Activated naive CD8-positive, alpha-beta T cell treated with anti-CD3 and anti-CD28 coated beads, Interleukin-2, amount 50 U/mL, for 24 hours (primary cell): ENCODE results near the gene SETD1B.
"Not testable (repeated sequence)": the region's sequence is repeated elsewhere in the genome, so short reads cannot be mapped to it uniquely, and the experiment has no call there.

Experiments
- ATAC-seq: fragments of 150-1000 bp; cut with Tn5 transposase; one replicate; pipeline ENCODE4 v1.10.0; 2021
- DNase-seq: peaks from one replicate; pipeline ENCODE4 v3.0.0; 2021
- H3K27ac Mint-ChIP-seq: one replicate; pipeline ENCODE4 v1.8.0; 2021; ENCODE audit warnings: mild to moderate bottlenecking, mixed read lengths
- H3K27me3 Mint-ChIP-seq: one replicate; pipeline ENCODE4 v1.8.0; 2021; ENCODE audit warnings: mixed read lengths
- H3K36me3 Mint-ChIP-seq: one replicate; pipeline ENCODE4 v1.8.0; 2021; ENCODE audit warnings: low read depth, mixed read lengths
- H3K4me1 Mint-ChIP-seq: one replicate; pipeline ENCODE4 v1.8.0; 2021; ENCODE audit warnings: mixed read lengths
- H3K4me3 Mint-ChIP-seq: one replicate; pipeline ENCODE4 v1.8.0; 2021; ENCODE audit warnings: mild to moderate bottlenecking, moderate library complexity, mixed read lengths
- H3K9me3 Mint-ChIP-seq: one replicate; pipeline ENCODE4 v1.8.0; 2021; ENCODE audit warnings: mixed read lengths

Gene SETD1B

DNA sequence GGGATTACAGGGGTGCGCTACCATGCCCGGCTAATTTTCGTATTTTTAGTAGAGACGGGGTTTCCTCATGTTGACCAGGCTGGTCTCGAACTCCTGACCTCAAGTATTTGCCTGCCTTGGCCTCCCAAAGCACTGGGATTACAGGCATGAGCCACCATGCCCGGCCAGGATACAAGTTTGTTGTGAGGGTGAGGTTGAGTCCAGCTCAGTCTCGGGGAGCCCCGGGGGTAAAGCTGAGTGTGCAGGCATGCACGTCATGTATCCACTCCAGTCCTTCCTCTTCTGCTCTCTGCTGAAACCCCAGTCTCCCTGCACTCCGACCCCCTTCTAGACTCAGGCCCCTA is 54.5 kb downstream of the SETD1B start:
- no peaks in the 10 kb centered on the region for H3K4me1 Mint-ChIP-seq

GRCh38 chr12:121858662-121859572 is 55.1 kb downstream of the SETD1B start, which contains the start of gene HPD:
Gene HPD (minus strand): TSS chr12:121858859. CDS start chr12:121858823, 36 bp downstream.
- Mint-ChIP-seq H3K4me1 (no peaks in the 10 kb centered on the region), H3K4me3 (no peak within 1 kb of the TSS), H3K9me3 (no peaks in the 10 kb centered on the region), H3K27me3 (no peaks in the 10 kb centered on the region), H3K27ac (no peak within 1 kb of the TSS), H3K36me3 (no peaks in the 10 kb centered on the region)
- no peak for ATAC-seq
- no peak for DNase-seq

More for the DNA sequence above, 54.5 kb downstream of the SETD1B start:
- DNase-seq (no peak), ATAC-seq (no peak)
- Mint-ChIP-seq H3K36me3 (no peaks in the 10 kb centered on the region), H3K27ac (no peak overlapping the region), H3K27me3 (no peaks in the 10 kb centered on the region), H3K4me3 (no peak overlapping the region), H3K9me3 (no peaks in the 10 kb centered on the region)

DNA sequence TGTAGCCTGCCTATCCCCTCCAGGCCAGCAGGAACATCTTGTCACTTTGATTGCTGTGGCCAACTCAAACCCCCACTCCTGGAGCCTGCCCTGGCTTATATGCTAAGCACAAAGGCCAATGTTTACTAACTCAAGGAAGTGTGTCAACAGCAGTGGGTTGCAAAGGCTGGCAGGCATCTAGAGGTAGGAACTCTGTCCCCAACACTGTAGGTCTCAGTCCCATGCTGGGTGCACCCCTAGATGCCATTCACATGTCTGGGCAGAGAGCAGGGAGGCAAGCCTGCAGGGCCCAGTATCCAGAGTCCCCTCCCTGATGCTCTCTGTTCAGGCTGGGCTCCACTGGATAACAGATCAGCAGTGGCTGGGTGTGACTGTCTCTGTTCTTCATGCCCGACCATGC is 56.4 kb downstream of the SETD1B start:
- H3K4me3 Mint-ChIP-seq, result no peak overlapping the region
- no peaks in the 10 kb centered on the region for H3K4me1 Mint-ChIP-seq
- ATAC-seq, result no peak
- no peaks in the 10 kb centered on the region for H3K36me3 Mint-ChIP-seq
- no peak overlapping the region for H3K27ac Mint-ChIP-seq
- H3K27me3 Mint-ChIP-seq, result no peaks in the 10 kb centered on the region
- no peaks in the 10 kb centered on the region for H3K9me3 Mint-ChIP-seq
- no peak for DNase-seq

- not testable (repeated sequence) for DNase-seq, H3K4me3 Mint-ChIP-seq, H3K27me3 Mint-ChIP-seq, H3K4me1 Mint-ChIP-seq, ATAC-seq, H3K36me3 Mint-ChIP-seq, H3K9me3 Mint-ChIP-seq, H3K27ac Mint-ChIP-seq
Observed at GRCh38 chr12:121860699-121861098, 56.9 kb downstream of the SETD1B start.

GRCh38 chr12:121861636-121862254 is 57.9 kb downstream of the SETD1B start:
- Mint-ChIP-seq H3K27me3 (no peaks in the 10 kb centered on the region), H3K4me3 (no peak overlapping the region), H3K9me3 (no peaks in the 10 kb centered on the region), H3K4me1 (no peaks in the 10 kb centered on the region), H3K36me3 (no peaks in the 10 kb centered on the region), H3K27ac (no peak overlapping the region)
- ATAC-seq (no peak), DNase-seq (no peak)

- Mint-ChIP-seq H3K27me3 (no peaks in the 10 kb centered on the region), H3K9me3 (no peaks in the 10 kb centered on the region), H3K4me3 (no peak overlapping the region), H3K27ac (no peak overlapping the region), H3K4me1 (no peaks in the 10 kb centered on the region), H3K36me3 (no peaks in the 10 kb centered on the region)
- DNase-seq (no peak), ATAC-seq (no peak)
Observed at GRCh38 chr12:121866331-121866730, 62.5 kb downstream of the SETD1B start.

DNA sequence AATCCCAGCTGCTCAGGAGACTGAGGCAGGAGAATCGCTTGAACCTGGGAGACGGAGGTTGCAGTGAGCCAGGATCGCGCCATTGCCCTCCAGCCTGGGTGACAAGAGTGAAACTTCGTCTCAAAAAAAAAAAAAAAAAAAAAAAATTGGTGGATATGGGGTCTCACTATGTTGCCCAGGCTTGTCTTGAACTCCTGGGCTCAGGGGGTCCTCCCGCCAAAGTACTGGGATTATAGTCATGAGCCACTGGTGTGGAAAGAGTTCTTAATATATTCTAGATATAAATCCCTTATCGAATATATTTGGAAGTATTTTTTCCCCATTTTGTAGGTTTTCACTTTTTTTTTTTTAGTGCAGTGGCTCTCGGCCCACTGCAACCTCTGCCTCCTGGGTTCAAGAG is 65.4 kb downstream of the SETD1B start:
- not testable (repeated sequence) for H3K4me3 Mint-ChIP-seq, H3K4me1 Mint-ChIP-seq, H3K36me3 Mint-ChIP-seq, ATAC-seq, DNase-seq, H3K27ac Mint-ChIP-seq, H3K9me3 Mint-ChIP-seq, H3K27me3 Mint-ChIP-seq

- H3K4me3 Mint-ChIP-seq, result no peak overlapping the region
- H3K27ac Mint-ChIP-seq, result no peak overlapping the region
- no peaks in the 10 kb centered on the region for H3K27me3 Mint-ChIP-seq
- no peaks in the 10 kb centered on the region for H3K9me3 Mint-ChIP-seq
- DNase-seq (no peak), ATAC-seq (no peak)
- H3K4me1 Mint-ChIP-seq, result peaks cover 7% of the 10 kb centered on the region
- no peaks in the 10 kb centered on the region for H3K36me3 Mint-ChIP-seq
Observed at GRCh38 chr12:121871467-121871866, 67.7 kb downstream of the SETD1B start.

DNA sequence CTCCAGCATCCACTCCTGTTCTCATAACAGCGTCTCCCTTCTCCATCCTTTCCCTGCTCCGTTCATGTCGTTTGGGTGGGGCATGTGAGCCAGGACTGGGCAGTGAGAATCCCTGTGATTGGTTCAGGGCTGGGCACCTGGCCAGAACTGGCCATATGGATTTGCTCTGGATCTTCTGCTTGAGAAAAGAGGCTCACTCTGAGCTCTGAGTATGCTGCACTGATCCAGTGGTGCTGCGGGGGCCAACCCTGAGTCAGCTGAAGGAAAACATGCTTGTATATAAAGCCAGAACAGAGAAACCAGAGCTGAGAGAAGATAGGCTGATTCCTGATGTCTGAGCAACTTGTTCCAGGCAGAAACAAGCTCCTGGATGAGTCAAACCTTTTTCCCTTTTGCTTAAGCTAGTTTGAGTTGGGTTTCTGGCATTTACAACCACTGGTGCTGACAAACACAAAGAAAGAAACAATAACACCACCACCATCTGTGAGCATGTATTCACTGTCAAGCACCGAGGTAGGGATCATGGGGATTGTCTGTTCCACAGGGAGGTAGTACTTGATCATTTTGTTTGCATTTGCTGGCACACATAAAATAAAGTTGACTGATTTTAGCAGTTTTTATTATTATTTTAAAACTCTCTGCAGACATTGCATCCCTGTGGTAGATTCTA is 68.9 kb downstream of the SETD1B start:
- H3K36me3 Mint-ChIP-seq, result no peaks in the 10 kb centered on the region
- H3K27me3 Mint-ChIP-seq, result no peaks in the 10 kb centered on the region
- no peak for DNase-seq
- no peak overlapping the region for H3K4me3 Mint-ChIP-seq
- H3K4me1 Mint-ChIP-seq, result peaks cover 7% of the 10 kb centered on the region
- no peak overlapping the region for H3K27ac Mint-ChIP-seq
- ATAC-seq, result peak; percentile 77
- H3K9me3 Mint-ChIP-seq, result no peaks in the 10 kb centered on the region

DNA sequence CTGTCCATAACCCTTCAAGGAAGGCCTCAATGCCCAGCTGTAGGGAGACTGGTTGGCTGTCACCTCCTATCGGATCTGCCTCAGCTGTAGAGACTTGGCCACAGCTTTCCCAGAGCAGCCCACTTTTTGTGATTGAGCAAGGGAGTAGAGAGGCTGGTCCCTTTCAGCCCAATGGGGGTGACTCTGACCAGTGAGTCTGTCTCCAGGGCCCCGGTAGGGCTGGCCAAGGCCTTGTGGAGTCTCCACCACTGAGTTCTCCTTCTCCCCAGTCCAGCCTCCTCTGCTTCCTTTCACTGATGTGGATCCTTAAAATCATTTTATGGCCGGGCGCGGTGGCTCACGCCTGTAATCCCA is 69.4 kb downstream of the SETD1B start:
- DNase-seq, result no peak
- Mint-ChIP-seq H3K4me1 (peaks cover 7% of the 10 kb centered on the region), H3K36me3 (no peaks in the 10 kb centered on the region), H3K4me3 (no peak overlapping the region), H3K27me3 (no peaks in the 10 kb centered on the region), H3K27ac (no peak overlapping the region), H3K9me3 (no peaks in the 10 kb centered on the region)
- ATAC-seq, result no peak

GRCh38 chr12:121874071-121874470 is 70.3 kb downstream of the SETD1B start:
- Mint-ChIP-seq H3K4me3 (no peak overlapping the region), H3K36me3 (no peaks in the 10 kb centered on the region), H3K9me3 (no peaks in the 10 kb centered on the region), H3K27ac (no peak overlapping the region), H3K4me1 (peaks cover 7% of the 10 kb centered on the region), H3K27me3 (no peaks in the 10 kb centered on the region)
- DNase-seq, result no peak
- no peak for ATAC-seq

DNA sequence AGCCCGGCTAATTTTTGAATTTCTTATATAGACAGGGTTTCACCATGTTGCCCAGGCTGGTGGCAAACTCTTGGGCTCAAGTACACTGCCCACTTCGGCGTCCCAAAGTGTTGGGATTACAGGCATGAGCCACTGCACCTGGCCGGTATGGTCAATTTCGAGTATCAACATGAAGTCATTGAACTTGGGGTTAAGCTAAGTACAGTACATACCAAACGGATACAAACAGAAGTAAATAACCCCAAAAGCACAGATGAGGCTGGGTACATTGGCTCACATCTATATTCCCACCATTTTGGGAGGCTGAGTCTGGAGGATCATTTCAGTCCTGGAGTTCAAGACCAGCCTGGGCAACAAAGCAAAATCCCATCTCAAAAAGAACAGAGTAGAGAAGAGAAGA is 71.8 kb downstream of the SETD1B start:
- Mint-ChIP-seq H3K36me3 (no peaks in the 10 kb centered on the region), H3K4me3 (no peak overlapping the region), H3K9me3 (no peaks in the 10 kb centered on the region), H3K27ac (no peak overlapping the region), H3K27me3 (no peaks in the 10 kb centered on the region), H3K4me1 (peaks cover 7% of the 10 kb centered on the region)
- DNase-seq, result no peak
- ATAC-seq, result no peak

DNA sequence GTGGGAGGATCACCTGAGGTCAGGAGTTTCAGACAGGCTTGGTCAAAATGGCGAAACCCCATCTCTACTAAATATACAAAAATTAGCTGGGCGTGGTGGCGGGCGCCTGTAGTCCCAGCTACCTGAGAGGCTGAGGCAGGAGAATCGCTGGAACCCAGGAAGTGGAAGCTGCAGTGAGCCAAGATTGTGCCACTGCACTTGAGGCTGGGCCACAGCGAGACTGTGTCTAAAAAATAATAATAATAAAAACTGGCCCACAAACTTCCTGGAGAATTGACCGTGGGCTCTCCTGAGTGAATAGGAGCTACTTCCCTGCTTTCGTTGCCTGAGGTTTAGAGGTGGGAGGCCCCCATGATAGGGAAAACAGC is 72.3 kb downstream of the SETD1B start:
- not testable (repeated sequence) for H3K4me1 Mint-ChIP-seq, DNase-seq, H3K36me3 Mint-ChIP-seq, H3K9me3 Mint-ChIP-seq, H3K27ac Mint-ChIP-seq, ATAC-seq, H3K4me3 Mint-ChIP-seq, H3K27me3 Mint-ChIP-seq
